ENCODE measurements around the gene MAST4. TPM values are rescaled to one million over a fixed set of nuclear protein-coding genes. Genes with fewer than 3 reads are reported as not detected.

Gene MAST4
- total RNA-seq, 1 experiment from 2014 or later, result 26.5 TPM

DNA sequence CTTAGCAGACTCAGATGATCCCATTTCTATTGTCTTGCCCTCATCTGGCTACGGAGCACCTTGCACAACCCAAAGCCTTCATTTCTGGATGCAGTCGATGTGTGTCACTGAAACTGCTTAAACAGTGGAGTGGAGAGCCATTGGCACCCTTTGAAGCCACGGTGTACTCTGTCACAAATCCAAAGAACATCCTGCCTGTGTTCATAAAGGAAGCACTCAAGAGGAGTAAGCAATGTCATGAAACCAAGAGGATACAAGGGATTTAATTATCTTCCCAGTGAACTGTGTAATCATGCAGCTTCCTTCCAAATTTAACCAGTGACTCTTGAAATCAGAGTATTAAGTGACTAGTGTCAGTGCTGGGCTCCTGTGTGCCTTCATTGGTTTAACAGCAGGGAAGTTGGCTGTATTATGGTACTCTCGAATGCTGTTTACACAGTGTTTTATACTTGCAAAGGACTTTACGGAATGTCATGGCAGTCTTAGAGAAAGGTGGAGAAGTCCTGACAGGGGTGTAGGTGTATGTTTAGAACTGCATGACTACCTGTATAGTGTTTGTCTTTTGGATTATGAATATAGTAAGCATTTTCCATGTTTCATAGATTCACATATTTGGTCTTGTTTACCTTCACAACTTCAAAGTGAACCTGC, 558.5 kb downstream of the MAST4 start:
- DNase-seq (ENCODE audit: unreplicated experiment), result no peak
- H3K9me3 Mint-ChIP-seq (ENCODE audit: unreplicated experiment), result no peaks in the 10 kb centered on the region
- CTCF ChIA-PET, result interaction anchor here (0.6 to 6.6 kb wide), 6 partner anchors 10 to 742 kb away, joined by 3 to 76 read pairs (median 9); no protein-coding TSS in a partner anchor
- peaks cover under 1% of the 10 kb centered on the region for H3K4me1 Mint-ChIP-seq (ENCODE audit: insufficient read depth, unreplicated experiment)
- POLR2A ChIA-PET, result no interaction called here
- H3K27ac Mint-ChIP-seq (ENCODE audit: low read depth, unreplicated experiment), result no peak overlapping the region
- no peak overlapping the region for H3K4me3 Mint-ChIP-seq (ENCODE audit: unreplicated experiment)
- no TSS peak for BruUV-seq (replicated peaks)
- intact Hi-C loops (cut with micrococcal nuclease), result loop anchor here (10.0 kb wide), 1 partner anchor 850 kb away; no protein-coding TSS in a partner anchor
- H3K36me3 Mint-ChIP-seq (ENCODE audit: insufficient read depth, unreplicated experiment), result peaks cover 47% of the 10 kb centered on the region
- TF ChIP-seq, protein P1, sequence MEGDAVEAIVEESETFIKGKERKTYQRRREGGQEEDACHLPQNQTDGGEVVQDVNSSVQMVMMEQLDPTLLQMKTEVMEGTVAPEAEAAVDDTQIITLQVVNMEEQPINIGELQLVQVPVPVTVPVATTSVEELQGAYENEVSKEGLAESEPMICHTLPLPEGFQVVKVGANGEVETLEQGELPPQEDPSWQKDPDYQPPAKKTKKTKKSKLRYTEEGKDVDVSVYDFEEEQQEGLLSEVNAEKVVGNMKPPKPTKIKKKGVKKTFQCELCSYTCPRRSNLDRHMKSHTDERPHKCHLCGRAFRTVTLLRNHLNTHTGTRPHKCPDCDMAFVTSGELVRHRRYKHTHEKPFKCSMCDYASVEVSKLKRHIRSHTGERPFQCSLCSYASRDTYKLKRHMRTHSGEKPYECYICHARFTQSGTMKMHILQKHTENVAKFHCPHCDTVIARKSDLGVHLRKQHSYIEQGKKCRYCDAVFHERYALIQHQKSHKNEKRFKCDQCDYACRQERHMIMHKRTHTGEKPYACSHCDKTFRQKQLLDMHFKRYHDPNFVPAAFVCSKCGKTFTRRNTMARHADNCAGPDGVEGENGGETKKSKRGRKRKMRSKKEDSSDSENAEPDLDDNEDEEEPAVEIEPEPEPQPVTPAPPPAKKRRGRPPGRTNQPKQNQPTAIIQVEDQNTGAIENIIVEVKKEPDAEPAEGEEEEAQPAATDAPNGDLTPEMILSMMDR (IDR thresholded peaks at IDR 0.05; ENCODE audit: unreplicated experiment), result no peak
- H3K27me3 Mint-ChIP-seq (ENCODE audit: insufficient read depth, unreplicated experiment), result no peaks in the 10 kb centered on the region

DNA sequence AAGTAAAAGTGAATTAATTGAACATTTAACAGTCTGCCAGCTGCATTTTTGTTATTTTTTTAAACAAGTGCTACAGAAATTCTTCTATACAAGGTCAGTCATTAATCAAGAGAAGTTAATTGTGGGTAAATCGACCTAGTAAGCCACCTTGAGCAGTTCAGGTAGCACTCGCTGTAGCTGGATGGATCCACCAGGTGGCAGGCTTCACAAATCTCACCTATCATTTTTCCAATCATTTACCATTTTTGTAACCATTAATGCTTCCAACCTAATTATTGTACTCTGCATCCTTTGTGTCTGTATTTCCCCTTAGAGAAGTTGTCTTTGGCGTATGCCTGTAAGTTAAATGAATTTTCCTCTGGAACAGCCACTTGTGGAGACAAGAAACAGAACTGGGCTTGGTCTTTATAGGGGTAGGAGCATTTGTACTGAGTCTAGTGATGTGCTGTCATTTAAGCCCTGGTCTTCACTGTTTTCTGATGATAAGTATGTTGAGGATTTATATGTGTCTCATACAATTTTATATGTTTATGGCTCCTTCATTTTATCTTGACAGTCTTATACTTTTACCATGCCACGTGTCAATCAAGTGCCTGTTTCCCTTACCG, 560.9 kb downstream of the MAST4 start:
- POLR2A ChIA-PET, result interaction anchor here (0.7 kb wide), 2 partner anchors 27 to 199 kb away, joined by 3 read pairs; no protein-coding TSS in a partner anchor
- peak; percentile 52 for DNase-seq (ENCODE audit: unreplicated experiment)
- H3K27ac Mint-ChIP-seq (ENCODE audit: low read depth, unreplicated experiment), result no peak overlapping the region
- no TSS peak for BruUV-seq (replicated peaks)
- peaks cover 18% of the 10 kb centered on the region for H3K4me1 Mint-ChIP-seq (ENCODE audit: insufficient read depth, unreplicated experiment)
- no peaks in the 10 kb centered on the region for H3K9me3 Mint-ChIP-seq (ENCODE audit: unreplicated experiment)
- TF ChIP-seq, protein P1 (IDR thresholded peaks at IDR 0.05; ENCODE audit: unreplicated experiment), result peak; percentile 81
- H3K4me3 Mint-ChIP-seq (ENCODE audit: unreplicated experiment), result no peak overlapping the region
- CTCF ChIA-PET, result interaction anchor here (0.6 to 6.6 kb wide), 22 partner anchors 9 to 1292 kb away, joined by 3 to 76 read pairs (median 4); partner anchors contain the start of gene CD180
- intact Hi-C loops (cut with micrococcal nuclease), result loop anchor here (1.0 to 10.0 kb wide), 3 partner anchors 52 to 1096 kb away; no protein-coding TSS in a partner anchor
- no peaks in the 10 kb centered on the region for H3K27me3 Mint-ChIP-seq (ENCODE audit: insufficient read depth, unreplicated experiment)
- H3K36me3 Mint-ChIP-seq (ENCODE audit: insufficient read depth, unreplicated experiment), result peaks cover 35% of the 10 kb centered on the region

DNA sequence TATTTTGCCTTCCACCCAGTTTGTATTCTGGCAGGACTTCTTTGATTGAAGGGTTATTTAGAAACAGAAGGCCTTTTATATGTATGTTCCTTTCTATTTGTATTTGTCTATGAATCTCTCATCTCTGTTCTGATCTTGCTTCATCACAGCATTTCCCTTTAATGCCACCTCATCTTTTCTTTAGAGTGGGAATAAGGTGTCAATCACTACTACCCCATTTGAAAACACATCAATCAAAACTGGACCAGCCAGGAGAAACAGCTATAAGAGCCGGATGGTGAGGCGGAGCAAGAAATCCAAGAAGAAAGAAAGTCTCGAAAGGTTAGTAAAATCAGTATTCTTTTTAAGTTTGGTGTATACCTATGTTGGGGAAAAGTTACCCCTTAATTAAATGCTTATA, 564.1 kb downstream of the MAST4 start:
- Mint-ChIP-seq H3K36me3 (ENCODE audit: insufficient read depth, unreplicated experiment) (peaks cover 42% of the 10 kb centered on the region), H3K27me3 (ENCODE audit: insufficient read depth, unreplicated experiment) (no peaks in the 10 kb centered on the region), H3K9me3 (ENCODE audit: unreplicated experiment) (no peaks in the 10 kb centered on the region), H3K4me3 (ENCODE audit: unreplicated experiment) (no peak overlapping the region), H3K4me1 (ENCODE audit: insufficient read depth, unreplicated experiment) (peaks cover 18% of the 10 kb centered on the region), H3K27ac (ENCODE audit: low read depth, unreplicated experiment) (peak overlapping the region; percentile 50)
- TF ChIP-seq, protein P1 (IDR thresholded peaks at IDR 0.05; ENCODE audit: unreplicated experiment), result no peak
- DNase-seq (ENCODE audit: unreplicated experiment), result no peak
- CTCF ChIA-PET, result interaction anchor here (0.6 to 11.3 kb wide), 4 partner anchors 46 to 1093 kb away, joined by 4 to 220 read pairs (median 40); no protein-coding TSS in a partner anchor
- intact Hi-C loops (cut with micrococcal nuclease), result no loop called here
- BruUV-seq (replicated peaks), result no TSS peak
- POLR2A ChIA-PET, result interaction anchor here (1.5 to 5.7 kb wide), 2 partner anchors 47 to 86 kb away, joined by 5 to 63 read pairs; no protein-coding TSS in a partner anchor

GRCh38 chr5:67160985-67161384, 564.8 kb downstream of the MAST4 start:
- BruUV-seq (replicated peaks), result no TSS peak
- no peaks in the 10 kb centered on the region for H3K9me3 Mint-ChIP-seq (ENCODE audit: unreplicated experiment)
- ChIA-PET POLR2A (interaction anchor here (0.5 to 5.7 kb wide), 13 partner anchors 10 to 1083 kb away, joined by 3 to 63 read pairs (median 3); no protein-coding TSS in a partner anchor), CTCF (interaction anchor here (0.7 to 11.3 kb wide), 4 partner anchors 11 to 855 kb away, joined by 4 to 220 read pairs (median 6); no protein-coding TSS in a partner anchor)
- intact Hi-C loops (cut with micrococcal nuclease), result loop anchor here (1.0 kb wide), 1 partner anchor 48 kb away; no protein-coding TSS in a partner anchor
- H3K27me3 Mint-ChIP-seq (ENCODE audit: insufficient read depth, unreplicated experiment), result no peaks in the 10 kb centered on the region
- peaks cover 18% of the 10 kb centered on the region for H3K4me1 Mint-ChIP-seq (ENCODE audit: insufficient read depth, unreplicated experiment)
- H3K27ac Mint-ChIP-seq (ENCODE audit: low read depth, unreplicated experiment), result peak overlapping the region; percentile 50
- TF ChIP-seq, protein P1 (IDR thresholded peaks at IDR 0.05; ENCODE audit: unreplicated experiment), result no peak
- H3K4me3 Mint-ChIP-seq (ENCODE audit: unreplicated experiment), result peak overlapping the region; percentile 1
- H3K36me3 Mint-ChIP-seq (ENCODE audit: insufficient read depth, unreplicated experiment), result peaks cover 43% of the 10 kb centered on the region
- DNase-seq (ENCODE audit: unreplicated experiment), result peak; percentile 74
